ENCODE data around the gene GALM. TPM values are rescaled to one million over a fixed set of nuclear protein-coding genes. Genes with fewer than 3 reads are reported as not detected.

GALM gene
- total and polyA plus RNA-seq, 2 of the 8 experiments (the other 6 are each of a cell fraction or from before 2014, with no cell fraction given): 9.9 to 13.1 TPM

DNA sequence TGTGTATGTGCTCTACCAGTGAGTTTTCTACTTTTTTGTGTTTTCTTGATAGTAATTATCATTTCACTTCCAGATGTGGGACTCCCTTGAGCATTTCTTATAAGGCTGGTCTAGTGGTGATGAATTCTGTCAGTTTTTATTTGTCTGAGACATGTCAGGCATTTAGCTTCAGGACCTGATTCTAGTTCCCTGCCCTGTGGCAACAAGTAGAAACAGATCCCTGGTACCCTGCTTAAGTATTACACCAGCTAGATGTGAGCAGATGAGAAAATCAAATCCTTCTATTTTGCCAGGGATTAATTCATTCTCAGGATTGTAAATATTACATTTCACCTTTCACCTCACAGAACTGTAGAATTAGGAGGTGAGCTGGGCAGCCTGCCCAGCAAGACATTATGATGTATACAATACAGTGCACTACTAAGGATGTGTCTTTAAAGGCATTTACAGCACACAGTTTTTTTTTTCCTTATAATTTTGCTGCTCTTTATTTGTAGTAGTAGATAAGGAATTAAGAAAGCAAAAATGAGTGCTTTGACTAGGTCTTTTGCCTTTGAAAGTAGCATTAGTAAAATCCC, 35.1 kb downstream of the GALM start:
- Histone ChIP-seq H2BK5ac (ENCODE audit: low read depth, low read length) (no peak overlapping the region), H2AFZ (ENCODE audit: low read length) (no peak overlapping the region), H3K56ac (replicated peaks; ENCODE audit: insufficient read length, low read depth, low read length) (no peak overlapping the region), H3K23ac (ENCODE audit: insufficient read length) (no peak overlapping the region), H3K4me2 (ENCODE audit: insufficient read depth in 1 of 2, low read depth in 2 of 2, low read length in 2 of 2) (no peak overlapping the region), H4K20me1 (replicated peaks in 1 of 2; ENCODE audit: control insufficient read depth in 1 of 2, insufficient read depth in 2 of 2, low read length in 2 of 2) (no peaks in the 10 kb centered on the region), H3K4me1 (replicated peaks in 1 of 4; ENCODE audit: control insufficient read depth in 3 of 4, insufficient read depth in 4 of 4, low read length in 3 of 4) (no peaks in the 10 kb centered on the region), H3K4me3 (ENCODE audit: extremely low read depth in 1 of 4, insufficient read depth in 2 of 4, low read depth in 3 of 4, low read length in 4 of 4) (no peak overlapping the region), H3K27ac (ENCODE audit: low read depth, low read length) (no peak overlapping the region), H3K9ac (replicated peaks in 1 of 4; ENCODE audit: extremely low read depth in 1 of 4, low read depth in 3 of 4, low read length in 3 of 4) (no peak overlapping the region), H4K5ac (ENCODE audit: insufficient read length, low read depth, low read length) (no peak overlapping the region), H2BK20ac (ENCODE audit: low read length) (no peak overlapping the region), H3K4ac (replicated peaks; ENCODE audit: insufficient read length, low read depth, low read length) (no peak overlapping the region), H2BK120ac (replicated peaks; ENCODE audit: low read depth, low read length) (no peak overlapping the region), H3K79me1 (ENCODE audit: low read depth, low read length) (no peaks in the 10 kb centered on the region), H3K14ac (ENCODE audit: insufficient read length) (no peak overlapping the region), H3K79me2 (ENCODE audit: control insufficient read depth in 1 of 2, insufficient read depth in 2 of 2, low read length in 2 of 2) (no peaks in the 10 kb centered on the region), H3K36me3 (ENCODE audit: control insufficient read depth in 2 of 4, insufficient read depth in 4 of 4, low read length in 3 of 4) (no peaks in the 10 kb centered on the region), H2BK12ac (ENCODE audit: low read depth, low read length) (no peak overlapping the region), H3K27me3 (replicated peaks in 1 of 4; ENCODE audit: control insufficient read depth in 3 of 4, extremely low read depth in 1 of 4, insufficient read depth in 3 of 4, low read length in 3 of 4) (no peaks in the 10 kb centered on the region), H3K9me3 (ENCODE audit: insufficient read depth in 2 of 2, low read depth in 1 of 2, low read length in 1 of 2) (no peaks in the 10 kb centered on the region), H4K8ac (ENCODE audit: extremely low read depth, insufficient read depth, low read length) (no peak overlapping the region), H2BK15ac (ENCODE audit: low read length) (no peak overlapping the region), H3K18ac (ENCODE audit: extremely low read depth, low read length) (no peak overlapping the region), H3K23me2 (ENCODE audit: low read depth, low read length) (no peaks in the 10 kb centered on the region), H4K91ac (replicated peaks; ENCODE audit: insufficient read length, low read length) (no peak overlapping the region), H2AK5ac (ENCODE audit: low read depth, low read length) (no peak overlapping the region)
- TF ChIP-seq TCF12 (IDR thresholded peaks at IDR 0.05; ENCODE audit: low read depth, low read length) (no peak), JUND (IDR thresholded peaks at IDR 0.05; ENCODE audit: low read length) (no peak), CEBPB (IDR thresholded peaks at IDR 0.05; ENCODE audit: low read depth, low read length) (no peak), BCL11A (IDR thresholded peaks at IDR 0.05; ENCODE audit: low read depth in 2 of 2, low read length in 2 of 2) (no peak), YY1 (IDR thresholded peaks at IDR 0.05; ENCODE audit: low read depth, low read length) (no peak), POLR2A (IDR thresholded peaks at IDR 0.05; ENCODE audit: control extremely low read depth in 1 of 2, low read depth in 2 of 2, low read length in 2 of 2) (no peak), MAFK (IDR thresholded peaks at IDR 0.05; ENCODE audit: low read depth, low read length) (no peak), CHD2 (IDR thresholded peaks at IDR 0.05; ENCODE audit: low read length) (no peak), CREB1 (IDR thresholded peaks at IDR 0.05) (no peak)
- CTCF ChIA-PET (ENCODE audit: partially characterized antibody): interaction anchor here (1.0 kb wide), 1 partner anchor 33 kb away, joined by 4 read pairs; no protein-coding TSS in a partner anchor
- POLR2A ChIA-PET (ENCODE audit: partially characterized antibody): no interaction called here
- FAIRE-seq: no peak
- DNase-seq (ENCODE audit: low read depth in 1 of 2, low spot score in 2 of 2): no peak
